Tibial artery (tissue), 4 donors: ENCODE data around the gene ZNF341.

Source experiments
- DNase-seq, 2 donors: peaks; one replicate each; pipeline ENCODE4 v3.0.0-alpha.2; 2019
- H3K27ac ChIP-seq, 2 donors: fragments of 200-600 bp; sonication (generic) in 1 of 2; 1 replicate in 1 of 2; 2 replicates in 1 of 2; pipeline ENCODE4 v1.5.1; 2018 to 2019; ENCODE audit warnings: mild to moderate bottlenecking in 1 of 2
- H3K27me3 ChIP-seq, 2 donors: fragments of 200-600 bp; sonication (generic) in 1 of 2; one replicate each; pipeline versions ENCODE4 v1.5.1 to v1.6.0; 2016 to 2019
- H3K36me3 ChIP-seq, 3 donors: fragments of 200-600 bp; sonication (generic) in 2 of 3; one replicate each; pipeline ENCODE4 v1.5.1; 2016 to 2019; ENCODE audit warnings: mild to moderate bottlenecking in 2 of 3
- H3K4me1 ChIP-seq, 4 donors: fragments of 200-600 bp; sonication (generic) in 2 of 4; 1 replicate in 3 of 4; 2 replicates in 1 of 4; pipeline ENCODE4 v1.5.1; 2016 to 2019
- H3K4me3 ChIP-seq, 2 donors: fragments of 200-600 bp; sonication (generic) in 1 of 2; 1 replicate in 1 of 2; 2 replicates in 1 of 2; pipeline ENCODE4 v1.5.1; 2018 to 2019; ENCODE audit warnings: mild to moderate bottlenecking in 2 of 2
- H3K9me3 ChIP-seq, 3 donors: fragments of 200-600 bp; sonication (generic) in 1 of 3; one replicate each; pipeline ENCODE4 v1.5.1; 2016 to 2019
- intact Hi-C: fragments of 100-400 bp; cut with DNase I; formaldehyde crosslinking; loops from one replicate; pipeline ENCODE4 v1.15.0; 2023; ENCODE audit warnings: low total_unique reads
- TF ChIP-seq, protein P1 (sequence below), 2 experiments: fragments of 200-600 bp in 1 of 2; fragments of 450-650 bp in 1 of 2; IDR thresholded peaks; one replicate each; pipeline ENCODE4 v1.5.1; 2017 to 2019; ENCODE audit warnings: antibody characterized with exemption in 2 of 2, mild to moderate bottlenecking in 1 of 2, moderate library complexity in 1 of 2

Gene ZNF341

DNA sequence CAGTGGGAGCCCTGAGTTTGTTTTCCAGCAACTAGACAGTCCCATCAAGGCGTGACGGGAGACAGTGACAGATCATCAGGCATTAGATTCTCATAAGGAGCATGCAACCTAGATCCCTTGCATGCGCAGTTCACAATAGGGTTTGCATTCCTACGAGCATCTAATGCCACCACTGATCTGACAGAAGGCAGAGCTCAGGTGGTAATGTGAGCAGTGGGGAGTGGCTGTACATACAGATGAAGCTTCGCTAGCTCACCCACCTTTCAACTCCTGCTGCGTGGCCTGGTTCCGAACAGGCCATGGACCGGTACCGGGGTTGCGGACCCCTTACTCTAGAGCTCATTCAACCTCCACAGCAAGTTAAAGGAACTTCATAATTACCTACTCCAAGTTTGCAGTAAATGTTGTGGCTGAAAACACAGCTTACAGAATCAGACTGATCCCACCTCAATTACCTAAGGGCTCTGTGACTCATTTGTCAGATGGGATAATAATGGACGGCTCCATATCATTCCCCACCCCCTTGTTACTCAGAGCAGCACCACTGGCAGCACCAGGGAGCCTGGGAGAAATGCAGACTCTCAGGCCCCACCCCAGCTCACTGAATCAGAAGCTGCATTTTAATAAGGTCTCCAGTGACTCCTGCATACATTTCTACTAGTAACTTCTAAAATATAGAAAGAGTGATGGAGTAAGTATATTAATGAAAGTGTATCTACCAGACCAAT is 27.4 kb upstream of the ZNF341 start:
- peaks cover 7 to 23% (median 20%) of the 10 kb centered on the region in 3 donors for H3K36me3 ChIP-seq
- intact Hi-C loops, result no loop called here
- TF ChIP-seq, protein P1, sequence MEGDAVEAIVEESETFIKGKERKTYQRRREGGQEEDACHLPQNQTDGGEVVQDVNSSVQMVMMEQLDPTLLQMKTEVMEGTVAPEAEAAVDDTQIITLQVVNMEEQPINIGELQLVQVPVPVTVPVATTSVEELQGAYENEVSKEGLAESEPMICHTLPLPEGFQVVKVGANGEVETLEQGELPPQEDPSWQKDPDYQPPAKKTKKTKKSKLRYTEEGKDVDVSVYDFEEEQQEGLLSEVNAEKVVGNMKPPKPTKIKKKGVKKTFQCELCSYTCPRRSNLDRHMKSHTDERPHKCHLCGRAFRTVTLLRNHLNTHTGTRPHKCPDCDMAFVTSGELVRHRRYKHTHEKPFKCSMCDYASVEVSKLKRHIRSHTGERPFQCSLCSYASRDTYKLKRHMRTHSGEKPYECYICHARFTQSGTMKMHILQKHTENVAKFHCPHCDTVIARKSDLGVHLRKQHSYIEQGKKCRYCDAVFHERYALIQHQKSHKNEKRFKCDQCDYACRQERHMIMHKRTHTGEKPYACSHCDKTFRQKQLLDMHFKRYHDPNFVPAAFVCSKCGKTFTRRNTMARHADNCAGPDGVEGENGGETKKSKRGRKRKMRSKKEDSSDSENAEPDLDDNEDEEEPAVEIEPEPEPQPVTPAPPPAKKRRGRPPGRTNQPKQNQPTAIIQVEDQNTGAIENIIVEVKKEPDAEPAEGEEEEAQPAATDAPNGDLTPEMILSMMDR (IDR thresholded peaks at IDR 0.05), result no peak
- H3K27me3 ChIP-seq, result no peaks in the 10 kb centered on the region
- DNase-seq, result no peak
- H3K4me3 ChIP-seq, result no peak overlapping the region
- H3K27ac ChIP-seq, result no peak overlapping the region
- H3K9me3 ChIP-seq, result no peaks in the 10 kb centered on the region
- H3K4me1 ChIP-seq, result no peaks in the 10 kb centered on the region

DNA sequence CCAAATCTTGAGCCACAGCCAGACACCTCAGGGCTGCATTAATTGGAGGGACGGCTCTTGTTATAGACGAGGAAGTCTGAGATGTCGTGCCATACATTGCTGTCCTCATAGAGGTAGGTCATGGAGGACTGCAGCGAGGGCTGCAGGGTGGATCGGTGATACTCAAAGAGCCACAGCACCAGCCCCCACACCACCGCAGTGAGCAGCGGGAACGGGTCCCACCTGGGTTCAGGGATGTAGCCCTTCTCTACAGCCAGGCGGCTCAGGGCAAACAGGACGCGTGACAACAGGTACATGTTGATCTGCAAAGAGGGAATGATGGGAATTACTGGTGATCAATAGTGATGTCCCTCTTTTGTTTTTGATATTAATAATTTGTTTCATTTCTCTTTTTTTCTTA is 24.1 kb upstream of the ZNF341 start:
- no peak for DNase-seq
- no peak overlapping the region for H3K27ac ChIP-seq
- intact Hi-C loops, result no loop called here
- no peaks in the 10 kb centered on the region for H3K4me1 ChIP-seq
- TF ChIP-seq, protein P1 (IDR thresholded peaks at IDR 0.05), result no peak
- no peaks in the 10 kb centered on the region for H3K27me3 ChIP-seq
- H3K4me3 ChIP-seq, result no peak overlapping the region
- H3K36me3 ChIP-seq, result peaks cover 25 to 46% (median 27%) of the 10 kb centered on the region in 3 donors
- no peaks in the 10 kb centered on the region for H3K9me3 ChIP-seq

DNA sequence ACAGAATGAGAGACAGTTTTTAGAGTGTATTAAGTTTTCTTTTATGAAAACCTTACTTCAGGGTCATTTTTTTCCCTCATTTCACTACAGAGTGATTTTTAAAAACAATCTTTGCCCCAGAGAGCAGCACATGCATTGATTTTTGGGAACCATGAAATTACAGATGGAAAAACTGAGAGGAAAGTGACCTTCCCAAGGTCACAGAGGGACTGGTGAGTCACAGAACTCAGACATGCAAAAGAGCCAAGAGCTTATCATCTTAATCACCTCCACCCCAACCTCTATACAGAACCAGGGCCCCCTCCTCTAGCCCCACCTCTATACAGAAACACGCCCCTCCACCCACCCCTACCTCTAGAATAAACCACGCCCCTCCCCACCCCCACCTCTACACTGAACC is 22.4 kb upstream of the ZNF341 start:
- Histone ChIP-seq H3K27me3 (no peaks in the 10 kb centered on the region), H3K4me3 (no peak overlapping the region), H3K27ac (no peak overlapping the region), H3K36me3 (peaks cover 32 to 59% (median 43%) of the 10 kb centered on the region in 3 donors), H3K9me3 (no peaks in the 10 kb centered on the region), H3K4me1 (no peaks in the 10 kb centered on the region)
- TF ChIP-seq, protein P1 (IDR thresholded peaks at IDR 0.05), result no peak
- intact Hi-C loops, result no loop called here
- DNase-seq, result no peak

DNA sequence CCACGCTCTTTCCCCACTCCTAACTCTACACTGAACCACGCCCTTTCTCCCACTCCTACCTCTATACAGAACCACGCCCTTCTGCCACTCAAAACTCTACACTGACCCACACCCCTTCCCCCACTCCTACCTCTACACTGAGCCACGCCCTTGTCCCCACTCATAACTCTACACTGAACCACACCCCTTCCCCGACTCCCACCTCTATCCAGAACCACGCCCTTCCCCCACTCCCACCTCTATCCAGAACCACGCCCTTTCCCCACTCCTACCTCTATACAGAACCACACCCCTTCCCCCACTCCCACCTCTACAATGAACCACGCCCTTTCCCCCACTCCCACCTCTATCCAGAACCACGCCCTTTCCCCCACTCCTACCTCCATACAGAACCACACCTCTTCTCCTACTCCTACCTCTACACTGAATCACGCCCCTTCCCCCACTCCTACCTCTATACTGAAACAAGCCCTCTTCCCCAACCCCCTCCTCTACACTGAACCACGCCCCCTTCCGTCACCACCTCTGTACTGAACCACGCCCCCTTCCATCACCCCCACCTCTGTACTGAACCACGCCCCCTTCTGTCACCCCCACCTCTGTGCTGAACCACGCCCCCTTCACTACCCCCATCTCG is 21.8 kb upstream of the ZNF341 start:
- intact Hi-C loops, result no loop called here
- Histone ChIP-seq H3K9me3 (no peaks in the 10 kb centered on the region), H3K4me3 (no peak overlapping the region), H3K4me1 (no peaks in the 10 kb centered on the region), H3K36me3 (peaks cover 34 to 64% (median 43%) of the 10 kb centered on the region in 3 donors), H3K27ac (no peak overlapping the region), H3K27me3 (no peaks in the 10 kb centered on the region)
- DNase-seq, result no peak
- TF ChIP-seq, protein P1 (IDR thresholded peaks at IDR 0.05), result no peak

DNA sequence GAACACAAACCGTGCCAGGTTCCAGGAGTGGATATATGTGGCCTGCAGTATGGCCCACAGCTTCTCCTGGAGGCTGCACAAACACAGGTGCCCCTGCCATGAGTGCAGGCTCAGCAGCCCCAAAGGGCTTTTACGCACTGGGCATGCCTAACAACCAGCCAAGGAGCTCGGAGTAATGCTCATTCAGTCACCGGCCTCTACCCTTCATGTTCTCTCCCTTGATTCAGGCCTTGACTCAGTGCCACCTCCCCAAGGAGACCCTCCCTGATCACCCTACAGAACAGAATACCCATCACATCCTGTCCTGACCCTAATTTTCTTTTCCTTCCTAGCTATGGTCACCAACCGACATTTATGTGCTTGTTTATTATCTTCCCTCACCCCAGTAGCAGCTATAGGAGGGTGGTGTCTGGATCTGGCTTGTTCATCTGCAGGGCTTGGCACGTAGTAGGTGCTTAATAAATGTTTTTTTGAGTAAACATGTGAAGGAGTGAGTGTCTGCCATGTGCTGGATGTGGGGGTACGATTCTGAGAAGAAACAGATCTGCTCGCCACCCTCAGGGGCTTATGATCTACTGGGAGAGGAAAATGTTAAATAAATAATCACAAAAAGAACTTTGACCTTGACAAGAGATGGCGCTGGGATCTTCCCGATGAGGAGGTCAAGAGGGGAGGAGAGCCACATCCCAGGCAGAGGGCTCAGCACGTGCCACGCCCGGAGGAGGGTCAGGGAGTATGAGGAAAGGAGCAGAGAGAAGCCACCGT is 20.9 kb upstream of the ZNF341 start:
- no peak overlapping the region for H3K27ac ChIP-seq
- H3K4me3 ChIP-seq, result no peak overlapping the region
- no peak for DNase-seq
- TF ChIP-seq, protein P1 (IDR thresholded peaks at IDR 0.05), result no peak
- intact Hi-C loops, result no loop called here
- H3K36me3 ChIP-seq, result peaks cover 34 to 69% (median 43%) of the 10 kb centered on the region in 3 donors
- H3K9me3 ChIP-seq, result no peaks in the 10 kb centered on the region
- no peaks in the 10 kb centered on the region for H3K4me1 ChIP-seq
- no peaks in the 10 kb centered on the region for H3K27me3 ChIP-seq
